Measurements from ENCODE around the gene RHOT1. TPM values are rescaled to one million over a fixed set of nuclear protein-coding genes. Genes with fewer than 3 reads are reported as not detected.

The RHOT1 gene
- total RNA-seq, 1 donor from 2014 or later = 48.6 TPM

DNA sequence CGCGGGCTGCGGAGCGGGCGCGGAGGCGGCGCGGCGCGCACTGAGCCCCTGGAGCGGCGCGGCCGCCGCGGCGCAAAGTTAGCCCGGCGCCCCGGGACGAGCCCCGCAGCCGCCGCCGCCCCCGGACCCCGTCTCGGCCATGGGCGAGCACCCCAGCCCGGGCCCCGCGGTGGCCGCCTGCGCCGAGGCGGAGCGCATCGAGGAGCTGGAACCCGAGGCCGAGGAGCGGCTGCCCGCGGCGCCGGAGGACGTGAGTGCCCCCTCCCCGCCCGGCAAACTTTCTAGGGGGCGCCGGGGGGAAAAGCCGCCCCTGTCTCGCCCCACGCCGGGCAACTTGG lies 123.7 kb downstream of the RHOT1 start:
- TF ChIP-seq, protein P1, sequence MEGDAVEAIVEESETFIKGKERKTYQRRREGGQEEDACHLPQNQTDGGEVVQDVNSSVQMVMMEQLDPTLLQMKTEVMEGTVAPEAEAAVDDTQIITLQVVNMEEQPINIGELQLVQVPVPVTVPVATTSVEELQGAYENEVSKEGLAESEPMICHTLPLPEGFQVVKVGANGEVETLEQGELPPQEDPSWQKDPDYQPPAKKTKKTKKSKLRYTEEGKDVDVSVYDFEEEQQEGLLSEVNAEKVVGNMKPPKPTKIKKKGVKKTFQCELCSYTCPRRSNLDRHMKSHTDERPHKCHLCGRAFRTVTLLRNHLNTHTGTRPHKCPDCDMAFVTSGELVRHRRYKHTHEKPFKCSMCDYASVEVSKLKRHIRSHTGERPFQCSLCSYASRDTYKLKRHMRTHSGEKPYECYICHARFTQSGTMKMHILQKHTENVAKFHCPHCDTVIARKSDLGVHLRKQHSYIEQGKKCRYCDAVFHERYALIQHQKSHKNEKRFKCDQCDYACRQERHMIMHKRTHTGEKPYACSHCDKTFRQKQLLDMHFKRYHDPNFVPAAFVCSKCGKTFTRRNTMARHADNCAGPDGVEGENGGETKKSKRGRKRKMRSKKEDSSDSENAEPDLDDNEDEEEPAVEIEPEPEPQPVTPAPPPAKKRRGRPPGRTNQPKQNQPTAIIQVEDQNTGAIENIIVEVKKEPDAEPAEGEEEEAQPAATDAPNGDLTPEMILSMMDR (IDR thresholded peaks at IDR 0.05) = no peak
- DNase-seq (no peak), ATAC-seq (no peak)
- Histone ChIP-seq H3K27ac (no peak overlapping the region), H3K36me3 (no peaks in the 10 kb centered on the region), H3K4me3 (peak overlapping the region; percentile 66), H3K4me1 (peaks cover 24% of the 10 kb centered on the region), H3K27me3 (ENCODE audit: low read depth) (peaks cover 63% of the 10 kb centered on the region), H3K9me3 (no peaks in the 10 kb centered on the region)
- intact Hi-C loops (cut with DNase I) = no loop called here

DNA sequence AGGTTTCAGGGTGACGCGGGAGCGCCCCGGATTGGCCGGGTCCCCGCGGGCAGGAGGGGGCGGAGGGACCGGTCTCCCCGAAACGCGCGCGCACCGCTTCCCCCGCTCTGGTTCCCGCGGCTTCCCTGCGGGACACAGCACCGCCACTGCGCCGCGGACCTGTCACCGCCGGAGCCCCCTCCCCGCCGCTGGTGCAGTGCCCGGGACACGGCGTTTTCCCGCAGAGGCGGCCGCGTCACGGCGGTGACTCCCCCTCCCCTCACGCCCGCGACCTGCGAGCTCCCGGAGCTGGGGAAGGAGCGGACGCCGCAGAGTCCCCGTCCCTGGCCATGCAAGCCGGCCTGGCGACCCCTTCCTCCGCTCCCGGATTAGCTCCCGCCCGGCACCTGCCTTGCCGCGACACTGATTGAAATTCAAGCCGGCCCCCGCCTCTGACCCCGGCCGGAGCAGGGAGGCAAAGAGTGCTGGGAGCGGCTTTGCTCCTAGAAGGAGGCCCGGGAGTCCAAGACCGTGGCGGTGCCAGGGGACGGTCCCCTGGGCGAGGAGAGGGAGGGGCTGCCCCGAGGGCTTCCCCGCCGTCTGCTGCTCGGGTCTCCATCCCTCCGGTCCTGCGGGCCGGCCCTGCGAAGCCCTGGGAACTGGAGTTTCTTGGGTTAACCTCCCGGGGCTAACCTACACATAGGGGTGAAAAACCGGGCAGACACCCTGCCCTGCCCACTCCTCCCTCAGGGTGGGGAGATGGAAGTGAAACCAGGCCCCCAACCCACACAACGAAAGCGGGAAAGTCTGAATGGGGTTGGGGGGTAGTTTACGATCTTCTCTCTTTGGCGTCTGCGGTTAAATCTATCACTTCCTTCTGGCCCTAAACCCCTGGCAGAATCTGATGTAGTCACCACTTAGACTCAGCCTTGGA lies 124.3 kb downstream of the RHOT1 start:
- H3K9me3 ChIP-seq = no peaks in the 10 kb centered on the region
- H3K4me3 ChIP-seq = peak overlapping the region; percentile 66
- H3K4me1 ChIP-seq = peaks cover 24% of the 10 kb centered on the region
- no peak overlapping the region for H3K27ac ChIP-seq
- peak; percentile 38 to 43 for ATAC-seq
- intact Hi-C loops (cut with DNase I) = no loop called here
- peak; percentile 46 for DNase-seq
- no peaks in the 10 kb centered on the region for H3K36me3 ChIP-seq
- TF ChIP-seq, protein P1 (IDR thresholded peaks at IDR 0.05) = no peak
- peaks cover 68% of the 10 kb centered on the region for H3K27me3 ChIP-seq (ENCODE audit: low read depth)

DNA sequence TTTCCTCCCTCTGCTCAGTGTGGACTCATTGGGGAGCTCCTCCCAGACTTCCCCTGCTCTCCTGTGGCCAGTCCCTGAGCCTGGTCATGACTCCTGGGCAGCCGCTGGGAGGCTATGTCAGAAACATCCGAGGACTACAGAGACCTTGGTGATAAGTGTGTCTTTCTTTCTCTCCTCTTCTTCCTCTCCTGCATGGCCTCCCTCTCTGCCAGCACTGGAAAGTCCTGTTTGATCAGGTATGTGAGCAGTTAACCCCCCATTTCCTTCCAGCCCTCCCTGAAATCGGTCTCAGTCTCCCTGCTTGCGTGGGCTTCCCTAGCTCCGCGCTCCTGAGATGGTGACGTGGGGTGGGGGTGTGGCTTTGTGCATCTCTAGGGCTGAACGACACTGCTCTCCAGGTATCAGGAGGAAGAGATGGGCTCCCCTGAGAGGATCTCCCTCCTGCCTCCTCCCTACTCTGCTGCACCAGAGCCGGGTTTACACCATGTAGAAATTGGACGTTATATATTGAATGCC lies 125.4 kb downstream of the RHOT1 start:
- H3K27ac ChIP-seq = no peak overlapping the region
- H3K4me3 ChIP-seq = no peak overlapping the region
- H3K9me3 ChIP-seq = no peaks in the 10 kb centered on the region
- H3K27me3 ChIP-seq (ENCODE audit: low read depth) = peaks cover 73% of the 10 kb centered on the region
- TF ChIP-seq, protein P1 (IDR thresholded peaks at IDR 0.05) = no peak
- DNase-seq = peak; percentile 35
- intact Hi-C loops (cut with DNase I) = no loop called here
- H3K4me1 ChIP-seq = peaks cover 24% of the 10 kb centered on the region
- ATAC-seq = peak; percentile 53 to 60
- no peaks in the 10 kb centered on the region for H3K36me3 ChIP-seq

DNA sequence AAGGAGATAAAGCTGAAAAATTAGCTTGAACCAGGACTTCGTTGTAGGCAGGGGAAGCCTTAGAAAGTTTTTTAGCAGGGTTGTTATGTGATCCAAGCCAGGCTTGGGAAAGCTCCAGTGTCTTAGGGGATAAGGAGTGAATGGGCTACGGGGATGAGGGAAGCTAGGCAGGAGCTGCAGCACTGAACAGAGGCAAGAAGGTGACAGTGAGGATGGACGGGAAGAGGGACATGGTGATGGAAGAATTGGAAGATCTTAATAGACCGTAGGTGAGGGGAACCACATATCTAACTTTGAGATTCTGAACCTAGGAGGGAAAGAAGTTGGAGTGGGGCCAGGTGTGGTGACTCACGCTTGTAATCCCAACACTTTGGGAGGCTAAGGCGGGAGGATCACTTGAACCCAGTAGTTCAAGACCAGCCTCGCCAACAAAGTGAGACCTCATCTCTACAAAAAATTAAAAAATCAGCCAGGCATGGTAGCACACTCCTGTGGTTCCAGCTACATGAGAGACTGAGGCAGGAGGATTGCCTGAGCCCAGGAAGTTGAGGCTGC lies 126.5 kb downstream of the RHOT1 start:
- H3K4me3 ChIP-seq = no peak overlapping the region
- H3K27ac ChIP-seq = no peak overlapping the region
- DNase-seq (no peak), ATAC-seq (no peak)
- H3K4me1 ChIP-seq = peaks cover 24% of the 10 kb centered on the region
- intact Hi-C loops (cut with DNase I) = no loop called here
- TF ChIP-seq, protein P1 (IDR thresholded peaks at IDR 0.05) = no peak
- H3K27me3 ChIP-seq (ENCODE audit: low read depth) = peaks cover 73% of the 10 kb centered on the region
- no peaks in the 10 kb centered on the region for H3K36me3 ChIP-seq
- H3K9me3 ChIP-seq = no peaks in the 10 kb centered on the region

DNA sequence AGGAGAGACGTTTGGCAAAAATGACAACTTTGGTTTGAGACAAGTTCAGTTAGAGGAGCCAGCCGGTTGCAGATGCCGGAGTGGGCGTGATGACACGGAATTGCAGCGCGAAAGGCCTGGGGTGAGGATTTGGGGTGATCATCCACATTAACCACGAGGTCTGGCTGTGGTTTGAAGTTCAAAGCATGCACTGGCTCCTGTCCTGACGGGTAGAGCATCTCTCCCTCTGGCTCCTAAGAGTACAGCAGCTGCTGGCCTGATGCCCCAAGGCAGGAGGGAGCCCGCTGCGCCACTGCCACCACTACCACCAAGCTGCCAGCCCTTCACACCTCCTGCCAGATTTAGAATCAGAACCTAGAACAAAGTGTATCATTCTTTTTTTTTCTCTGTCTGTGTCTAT lies 127.1 kb downstream of the RHOT1 start:
- Histone ChIP-seq H3K36me3 (no peaks in the 10 kb centered on the region), H3K9me3 (no peaks in the 10 kb centered on the region), H3K4me3 (no peak overlapping the region), H3K27ac (no peak overlapping the region), H3K4me1 (peaks cover 24% of the 10 kb centered on the region), H3K27me3 (ENCODE audit: low read depth) (peaks cover 67% of the 10 kb centered on the region)
- intact Hi-C loops (cut with DNase I) = no loop called here
- TF ChIP-seq, protein P1 (IDR thresholded peaks at IDR 0.05) = no peak
- DNase-seq = peak; percentile 6
- no peak for ATAC-seq

All from lower lobe of right lung (tissue), 2 donors.